Measurements from ENCODE around the gene KAZN. TPM values are rescaled to one million over a fixed set of nuclear protein-coding genes. Genes with fewer than 3 reads are reported as not detected.

KAZN gene
- total RNA-seq, 3 donors from 2014 or later: 12.2 to 16.4 (median 16.2) TPM

- no peaks in the 10 kb centered on the region for H3K36me3 ChIP-seq
- no peaks in the 10 kb centered on the region for H3K27me3 ChIP-seq
- no peak for DNase-seq (ENCODE audit: low spot score in 2 of 2)
- TF ChIP-seq POLR2AphosphoS5 (IDR thresholded peaks at IDR 0.05) (no peak), POLR2A (IDR thresholded peaks at IDR 0.05) (no peak), CTCF (IDR thresholded peaks at IDR 0.05) (no peak)
- H3K4me1 ChIP-seq: no peaks in the 10 kb centered on the region
- intact Hi-C loops (cut with DNase I; ENCODE audit: low total_unique reads): no loop called here
- no peak overlapping the region for H3K4me3 ChIP-seq
- no peaks in the 10 kb centered on the region for H3K9me3 ChIP-seq
- H3K27ac ChIP-seq: no peak overlapping the region
Observed at GRCh38 chr1:14872762-14873161, 274.3 kb downstream of the KAZN start.

- intact Hi-C loops (cut with DNase I; ENCODE audit: low total_unique reads): no loop called here
- Histone ChIP-seq H3K36me3 (no peaks in the 10 kb centered on the region), H3K27ac (no peak overlapping the region), H3K4me3 (no peak overlapping the region), H3K4me1 (no peaks in the 10 kb centered on the region), H3K9me3 (no peaks in the 10 kb centered on the region), H3K27me3 (no peaks in the 10 kb centered on the region)
- no peak for TF ChIP-seq POLR2AphosphoS5 (IDR thresholded peaks at IDR 0.05)
- no peak for TF ChIP-seq POLR2A (IDR thresholded peaks at IDR 0.05)
- no peak for TF ChIP-seq CTCF (IDR thresholded peaks at IDR 0.05)
- no peak for DNase-seq (ENCODE audit: low spot score in 2 of 2)
Observed at GRCh38 chr1:14873677-14874076, 275.2 kb downstream of the KAZN start.

- no peaks in the 10 kb centered on the region for H3K9me3 ChIP-seq
- no peak overlapping the region for H3K4me3 ChIP-seq
- H3K36me3 ChIP-seq: no peaks in the 10 kb centered on the region
- no peaks in the 10 kb centered on the region for H3K4me1 ChIP-seq
- no peak overlapping the region for H3K27ac ChIP-seq
- intact Hi-C loops (cut with DNase I; ENCODE audit: low total_unique reads): no loop called here
- H3K27me3 ChIP-seq: no peaks in the 10 kb centered on the region
- no peak for DNase-seq (ENCODE audit: low spot score in 2 of 2)
- no peak for TF ChIP-seq POLR2A (IDR thresholded peaks at IDR 0.05)
- no peak for TF ChIP-seq POLR2AphosphoS5 (IDR thresholded peaks at IDR 0.05)
- TF ChIP-seq CTCF (IDR thresholded peaks at IDR 0.05): no peak
Observed at GRCh38 chr1:14875524-14876509, 277.3 kb downstream of the KAZN start.

GRCh38 chr1:14876747-14877146 is 278.3 kb downstream of the KAZN start:
- DNase-seq (ENCODE audit: low spot score in 2 of 2): no peak
- TF ChIP-seq POLR2A (IDR thresholded peaks at IDR 0.05): no peak
- TF ChIP-seq POLR2AphosphoS5 (IDR thresholded peaks at IDR 0.05): no peak
- TF ChIP-seq CTCF (IDR thresholded peaks at IDR 0.05): no peak

GRCh38 chr1:14877224-14877623 is 278.7 kb downstream of the KAZN start:
- no peak for DNase-seq (ENCODE audit: low spot score in 2 of 2)
- Histone ChIP-seq H3K36me3 (no peaks in the 10 kb centered on the region), H3K27ac (no peak overlapping the region), H3K4me3 (no peak overlapping the region), H3K27me3 (no peaks in the 10 kb centered on the region), H3K4me1 (no peaks in the 10 kb centered on the region), H3K9me3 (no peaks in the 10 kb centered on the region)
- intact Hi-C loops (cut with DNase I; ENCODE audit: low total_unique reads): no loop called here
- no peak for TF ChIP-seq CTCF (IDR thresholded peaks at IDR 0.05)
- no peak for TF ChIP-seq POLR2A (IDR thresholded peaks at IDR 0.05)
- TF ChIP-seq POLR2AphosphoS5 (IDR thresholded peaks at IDR 0.05): no peak

More at GRCh38 chr1:14876747-14877146, 278.3 kb downstream of the KAZN start:
- H3K4me1 ChIP-seq: no peaks in the 10 kb centered on the region
- H3K4me3 ChIP-seq: no peak overlapping the region
- no peak overlapping the region for H3K27ac ChIP-seq
- intact Hi-C loops (cut with DNase I; ENCODE audit: low total_unique reads): no loop called here
- no peaks in the 10 kb centered on the region for H3K36me3 ChIP-seq
- no peaks in the 10 kb centered on the region for H3K9me3 ChIP-seq
- no peaks in the 10 kb centered on the region for H3K27me3 ChIP-seq
